Activated gamma-delta T cell (primary cell): ENCODE results near the gene PRELID2.

Experiments
- DNase-seq: peaks from one replicate; lab custom pipeline; 2025; lab: John Stamatoyannopoulos, UW

The PRELID2 gene

DNA sequence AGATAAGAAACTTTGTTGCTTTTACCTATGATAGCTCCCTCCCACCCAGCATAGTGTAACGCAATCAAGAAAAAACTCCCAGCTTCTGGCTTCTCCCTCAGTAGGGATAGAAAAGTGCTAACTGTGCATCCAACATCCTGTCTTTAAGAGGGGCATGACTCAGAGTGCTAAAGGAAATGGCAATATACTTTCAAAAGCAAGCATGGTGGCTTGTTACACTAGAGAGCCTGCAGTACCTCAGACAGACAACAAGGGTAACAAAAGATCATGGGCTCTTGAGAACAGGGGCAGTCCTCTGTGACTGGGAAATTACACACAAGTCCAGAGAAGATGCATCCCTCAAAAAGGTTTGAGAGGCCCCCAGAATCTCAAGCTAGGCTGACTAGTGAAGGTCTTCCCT is 37.8 kb downstream of the PRELID2 start:
- DNase-seq = no peak

DNA sequence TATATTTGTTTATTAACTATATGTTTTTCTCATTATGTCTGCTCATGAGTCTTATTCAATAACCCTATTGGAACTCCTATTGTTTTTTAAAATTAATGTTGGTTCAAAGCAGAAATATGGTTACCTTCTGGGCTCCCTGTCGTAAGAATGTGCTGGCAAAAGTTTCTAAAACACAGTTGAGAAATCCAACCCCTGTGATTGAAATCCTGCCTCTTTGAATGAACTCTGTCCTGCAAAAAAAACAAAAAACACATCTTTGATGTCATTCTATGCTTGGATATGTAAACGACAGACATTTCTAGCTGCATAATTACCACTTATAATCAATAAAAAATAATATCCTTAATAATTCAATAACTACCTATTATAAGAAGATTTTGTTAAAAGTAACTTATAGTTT is 38.8 kb downstream of the PRELID2 start:
- no peak for DNase-seq

DNA sequence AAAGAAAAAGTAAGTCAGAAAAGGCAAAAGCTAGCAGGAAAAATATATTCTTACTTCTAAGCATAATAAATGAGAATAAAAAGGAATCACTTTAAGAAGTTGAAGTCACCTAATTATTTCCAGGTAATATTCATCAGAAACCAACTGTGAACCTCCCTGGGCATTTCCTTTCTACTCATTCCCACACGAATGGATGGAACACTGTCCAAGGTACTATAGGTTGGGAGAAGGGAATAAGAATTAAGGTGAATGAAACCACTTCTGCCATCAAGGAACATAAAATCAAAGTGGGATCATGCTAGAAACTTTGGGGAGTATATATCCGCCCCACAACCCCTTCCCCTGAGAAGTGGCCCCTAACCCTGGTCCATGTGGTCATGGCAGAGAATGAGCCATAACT is 41.6 kb downstream of the PRELID2 start:
- DNase-seq = no peak

DNA sequence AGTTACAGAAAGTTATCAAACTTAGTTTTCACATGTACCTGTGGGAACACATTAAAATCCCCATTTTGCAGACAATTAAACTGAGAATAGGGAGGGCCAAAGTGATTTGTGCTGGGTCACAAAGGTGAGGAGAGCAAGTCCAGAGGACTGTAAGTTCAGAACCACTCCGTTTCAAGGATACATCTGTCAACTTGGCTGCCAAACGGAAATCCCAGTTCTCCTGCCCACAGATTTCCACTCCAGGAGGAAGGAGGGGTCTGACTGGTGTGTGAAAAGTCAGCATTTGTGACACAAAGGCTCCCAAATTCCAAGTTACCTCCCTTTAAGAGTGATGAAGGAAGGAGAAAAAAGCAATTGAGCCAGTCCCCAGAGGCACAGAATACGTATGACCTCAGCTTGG is 42.3 kb downstream of the PRELID2 start:
- DNase-seq = no peak

DNA sequence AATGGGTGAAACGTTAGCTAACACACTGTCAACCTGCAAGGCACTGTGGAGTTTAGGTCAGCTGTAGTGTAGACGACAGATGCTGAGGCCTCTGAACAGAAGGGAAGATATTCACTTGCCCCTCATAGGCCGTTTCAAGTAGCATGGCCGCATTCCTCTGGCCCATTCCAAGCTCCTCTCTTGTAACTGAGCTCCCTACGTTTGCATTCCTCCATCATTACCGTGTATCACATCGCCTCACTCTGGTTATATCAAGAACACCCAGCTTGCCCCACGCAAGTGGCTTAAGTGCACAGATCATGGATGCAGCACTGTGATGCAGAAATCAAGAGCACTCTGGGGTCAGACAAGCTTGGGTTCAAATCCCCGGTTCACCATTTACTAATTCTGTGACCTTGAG is 43.3 kb downstream of the PRELID2 start:
- no peak for DNase-seq

DNA sequence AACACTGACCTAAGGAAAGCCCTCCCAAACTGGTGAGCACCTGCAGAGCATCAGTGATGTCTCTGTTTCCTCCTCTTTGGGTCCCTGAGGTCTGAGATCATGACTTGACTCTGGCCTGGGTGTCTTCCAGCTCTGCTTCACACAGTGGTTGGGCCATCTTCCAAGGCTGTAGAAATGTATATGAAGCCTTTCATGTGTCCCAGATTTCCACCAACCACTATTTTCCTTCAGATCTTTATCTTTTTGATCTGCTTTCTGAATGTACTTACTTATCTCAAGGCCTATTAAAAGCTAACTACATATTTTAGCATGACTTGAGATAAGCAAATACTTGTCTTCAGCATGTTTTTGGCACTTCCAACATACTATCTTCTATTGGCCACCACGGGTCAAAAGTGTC is 47.1 kb downstream of the PRELID2 start:
- no peak for DNase-seq

DNA sequence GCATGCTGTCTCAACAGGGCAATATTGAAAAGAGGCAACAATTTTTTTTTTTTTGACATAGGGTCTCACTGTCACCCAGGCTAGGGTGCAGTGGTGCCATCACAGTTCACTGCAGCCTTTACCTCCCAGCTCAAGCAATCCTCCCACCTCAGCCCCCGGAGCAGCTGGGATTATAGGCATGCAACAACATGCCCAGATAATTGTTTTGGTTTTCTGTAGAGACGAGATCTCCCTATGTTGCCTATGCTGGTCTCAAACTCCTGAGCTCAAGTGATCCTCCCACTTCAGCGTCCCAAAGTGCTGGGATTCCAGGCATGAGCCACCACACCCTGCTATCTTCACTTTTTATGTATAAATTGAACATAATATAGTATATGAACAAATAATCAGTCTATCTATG is 47.6 kb downstream of the PRELID2 start:
- DNase-seq = no peak

DNA sequence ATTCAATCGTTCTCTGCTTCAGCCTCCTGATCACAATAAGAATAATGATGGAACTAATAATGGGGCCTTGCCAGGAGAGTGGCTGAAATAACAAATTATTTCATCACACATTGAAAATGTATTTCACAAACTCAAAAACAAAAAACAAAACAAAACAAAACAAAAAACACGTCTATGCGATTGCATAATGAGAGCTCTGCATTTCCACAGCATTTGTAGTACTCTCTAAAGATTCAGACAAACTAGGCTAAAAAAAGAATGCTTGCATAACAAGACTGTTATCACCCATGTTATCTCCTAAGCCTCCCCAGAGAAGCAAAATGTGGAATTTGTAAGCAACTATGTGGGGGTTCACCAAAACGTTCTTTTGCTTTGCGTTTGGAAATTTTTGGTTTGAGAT is 48.1 kb downstream of the PRELID2 start:
- no peak for DNase-seq

DNA sequence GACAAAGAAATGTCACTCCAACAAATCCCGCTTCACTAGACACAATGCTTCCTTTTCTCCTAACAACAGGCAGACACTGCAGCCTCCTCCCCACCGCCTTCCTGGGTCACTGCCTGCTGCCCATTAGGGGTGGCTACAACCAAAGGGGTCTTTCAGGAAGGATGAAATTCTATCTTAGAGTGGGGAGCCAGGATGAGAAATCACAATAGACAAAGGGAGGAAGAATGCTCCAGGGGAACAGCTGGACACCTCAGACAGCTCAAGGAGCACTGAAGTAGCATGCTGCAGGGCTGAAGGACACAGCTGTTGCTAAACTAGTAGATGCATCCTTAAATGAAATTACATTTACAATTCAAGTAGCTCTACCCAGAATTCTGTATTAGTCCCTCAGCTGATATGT is 54.2 kb downstream of the PRELID2 start:
- no peak for DNase-seq

DNA sequence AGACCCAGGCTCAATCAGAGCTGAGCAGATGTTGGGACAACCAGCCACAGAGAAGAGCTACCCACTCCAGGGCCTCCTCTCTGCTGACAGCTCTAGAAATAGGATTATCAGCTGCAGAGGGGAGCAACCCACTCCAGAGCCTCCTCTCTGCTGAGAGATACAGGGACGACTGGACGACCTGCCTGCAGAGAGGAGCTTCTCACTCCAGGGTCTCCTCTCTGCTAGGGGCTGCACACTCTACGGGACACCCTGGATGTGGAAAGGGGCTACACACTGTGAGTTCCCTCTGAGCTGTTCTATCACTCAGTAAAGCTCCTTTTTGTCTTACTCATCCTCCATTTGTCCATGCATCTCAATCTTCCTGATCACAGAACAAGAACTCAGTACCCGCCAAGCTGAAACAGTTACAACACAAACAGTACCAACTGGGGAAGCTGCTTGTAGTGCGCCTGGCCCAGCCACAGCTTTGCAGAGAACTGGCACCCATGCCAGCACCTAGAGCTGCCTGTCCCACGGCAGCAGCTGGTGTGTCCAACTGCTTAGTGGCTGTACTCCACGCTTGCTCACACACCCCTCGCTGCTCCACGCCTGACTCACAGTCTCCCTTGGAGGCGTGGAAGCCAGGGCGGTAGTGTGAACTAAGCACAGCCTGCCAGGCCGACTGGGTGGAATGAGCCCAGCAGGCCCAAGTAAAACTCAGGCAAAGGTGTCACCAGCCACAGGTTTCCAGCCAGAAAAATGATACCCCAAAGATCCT is 56.8 kb downstream of the PRELID2 start:
- DNase-seq = no peak

DNA sequence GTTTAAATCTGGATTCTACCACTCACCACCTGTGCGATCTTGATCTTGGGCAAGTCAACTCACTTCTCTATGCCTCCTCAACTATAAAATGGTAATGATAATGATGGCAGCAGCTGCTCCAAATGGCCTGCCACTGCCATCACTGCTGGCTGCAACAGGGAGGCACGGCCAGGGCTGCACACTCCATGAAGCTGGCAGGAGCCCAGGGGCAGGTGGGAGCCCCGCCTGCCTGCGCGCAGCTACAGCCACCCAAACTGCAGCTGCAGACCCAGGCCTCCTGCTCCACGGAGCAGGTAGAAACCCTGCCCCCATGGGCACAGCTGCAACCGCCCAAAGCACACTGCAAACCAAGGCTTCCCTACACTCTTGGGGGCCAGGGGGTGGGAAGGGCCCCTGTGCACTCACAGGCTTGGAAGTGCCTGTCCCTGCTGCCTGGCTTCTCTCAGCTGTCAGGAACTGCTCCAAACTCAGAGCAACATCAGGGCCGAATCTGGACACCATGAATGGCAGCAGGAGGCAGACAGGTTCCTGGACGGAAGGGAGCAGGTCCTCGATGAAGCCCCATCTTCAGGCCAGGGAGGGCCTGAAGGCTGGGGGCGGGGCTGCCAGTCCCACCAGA is 57.6 kb downstream of the PRELID2 start:
- DNase-seq = no peak

DNA sequence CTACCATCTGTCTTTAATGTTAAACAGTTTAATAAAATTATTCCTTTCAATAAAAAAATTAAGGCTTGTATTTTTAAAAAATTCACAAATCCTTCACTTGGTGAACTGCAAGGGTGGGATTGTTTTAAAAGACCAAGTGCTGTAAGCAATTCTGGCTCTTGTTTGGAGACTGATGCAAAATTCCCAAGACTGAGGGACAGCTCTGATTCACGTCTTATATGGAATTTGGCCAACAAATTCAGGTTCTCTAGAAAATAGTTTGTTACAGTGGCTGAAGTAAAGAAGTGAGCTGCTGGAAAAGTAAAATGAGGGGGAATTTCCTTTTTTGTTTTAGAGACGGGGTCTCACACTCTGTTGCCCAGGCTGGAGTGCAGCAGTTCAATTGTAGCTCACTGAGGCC is 58.3 kb downstream of the PRELID2 start:
- no peak for DNase-seq

DNA sequence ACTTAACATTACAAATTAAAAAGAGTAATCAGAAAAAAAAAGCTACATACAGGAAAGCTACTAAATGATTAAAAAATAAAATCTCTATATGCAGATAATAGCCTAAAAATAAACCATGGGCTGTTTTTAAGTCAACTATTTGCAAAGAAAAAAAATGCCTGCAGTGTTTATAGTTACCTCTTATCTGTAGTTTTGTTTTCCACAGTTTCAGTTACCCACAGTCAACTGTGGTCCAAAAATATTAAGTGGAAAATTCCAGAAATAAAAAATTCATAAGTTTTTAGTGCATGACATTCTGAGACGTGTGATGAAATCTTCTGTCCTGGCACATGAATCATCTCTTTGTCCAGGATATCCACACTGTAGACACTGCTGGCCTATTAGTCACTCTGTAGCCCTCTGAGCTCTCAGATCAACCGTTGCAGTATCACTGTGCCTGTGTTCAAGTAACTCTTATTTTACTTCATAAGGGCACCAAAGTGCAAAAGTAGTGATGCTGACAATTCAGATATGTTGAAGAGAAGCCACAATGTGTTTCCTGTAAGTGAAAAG is 59.2 kb downstream of the PRELID2 start:
- no peak for DNase-seq

DNA sequence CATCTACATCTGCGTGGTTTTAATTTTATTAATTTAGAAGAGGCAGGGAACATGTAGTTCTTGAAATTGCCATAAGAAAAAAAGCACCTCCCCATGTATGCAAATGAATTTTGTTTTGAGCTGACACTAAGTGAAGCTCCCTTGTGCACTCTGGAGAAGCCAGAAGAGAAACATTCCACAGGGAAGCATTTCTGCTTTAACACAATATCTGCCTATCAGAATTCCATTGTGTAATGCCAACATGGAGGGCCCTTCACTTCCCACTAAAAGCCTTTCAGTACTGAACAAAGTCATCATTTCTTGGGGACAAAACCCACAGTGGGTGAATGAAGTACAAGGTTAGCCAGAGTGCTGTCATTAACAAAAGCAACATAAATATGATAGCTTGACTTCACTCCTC is 59.7 kb downstream of the PRELID2 start:
- no peak for DNase-seq

DNA sequence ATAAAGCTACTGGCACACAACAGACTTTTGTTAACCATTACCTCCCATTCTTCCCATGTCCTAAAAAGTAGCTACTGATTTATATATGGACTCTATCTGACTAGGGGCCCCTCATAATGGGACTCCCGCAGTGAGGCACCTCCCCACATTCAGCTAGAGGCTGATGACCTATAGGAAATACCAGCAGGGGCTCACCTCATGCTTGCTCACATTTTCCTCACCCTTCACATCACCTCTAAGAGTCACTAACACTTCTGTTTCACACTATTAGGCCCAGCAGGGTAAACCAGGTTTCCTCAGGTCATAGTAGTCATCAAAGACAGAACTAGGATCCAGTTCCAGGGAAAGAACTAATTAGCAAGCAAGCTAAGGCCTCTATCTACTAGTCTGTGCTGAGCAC is 60.7 kb downstream of the PRELID2 start:
- no peak for DNase-seq

DNA sequence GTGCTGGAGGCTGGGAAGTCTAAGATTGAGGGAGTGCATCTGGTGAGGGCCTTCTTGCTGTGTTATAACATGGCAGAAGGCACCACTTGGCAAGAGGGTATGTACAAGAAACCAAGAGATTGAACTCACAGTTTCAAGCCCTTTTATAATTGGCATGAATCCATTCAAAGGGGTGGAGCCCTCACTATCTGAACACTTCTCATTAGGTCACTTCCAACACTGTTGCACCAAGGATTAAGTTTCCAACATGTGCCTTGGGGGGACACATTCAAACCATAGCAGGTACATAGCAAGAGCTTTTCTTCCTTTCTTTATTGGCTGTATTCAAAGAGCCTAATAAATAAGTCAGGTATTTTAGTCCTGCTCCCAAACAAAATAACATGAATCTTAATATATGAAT is 62.7 kb downstream of the PRELID2 start:
- no peak for DNase-seq

DNA sequence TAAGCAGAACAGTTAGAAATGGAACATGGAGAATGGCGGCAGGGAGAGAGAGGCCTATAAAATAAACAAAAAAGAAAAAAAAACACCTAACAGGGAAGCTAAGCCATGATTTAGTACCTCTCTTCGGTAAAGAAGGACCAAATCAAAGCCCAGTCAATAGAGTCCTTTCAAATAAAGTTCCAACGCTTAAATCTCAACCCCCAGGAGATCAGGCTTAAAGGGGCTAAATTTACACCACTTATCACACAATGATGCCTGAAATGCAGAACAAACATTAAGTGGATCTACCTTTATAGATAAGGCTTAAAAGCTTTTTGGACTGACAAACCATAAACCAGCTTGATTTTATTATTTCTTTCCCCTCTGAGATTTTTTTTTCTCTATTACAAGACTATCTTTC is 66.3 kb downstream of the PRELID2 start:
- no peak for DNase-seq

DNA sequence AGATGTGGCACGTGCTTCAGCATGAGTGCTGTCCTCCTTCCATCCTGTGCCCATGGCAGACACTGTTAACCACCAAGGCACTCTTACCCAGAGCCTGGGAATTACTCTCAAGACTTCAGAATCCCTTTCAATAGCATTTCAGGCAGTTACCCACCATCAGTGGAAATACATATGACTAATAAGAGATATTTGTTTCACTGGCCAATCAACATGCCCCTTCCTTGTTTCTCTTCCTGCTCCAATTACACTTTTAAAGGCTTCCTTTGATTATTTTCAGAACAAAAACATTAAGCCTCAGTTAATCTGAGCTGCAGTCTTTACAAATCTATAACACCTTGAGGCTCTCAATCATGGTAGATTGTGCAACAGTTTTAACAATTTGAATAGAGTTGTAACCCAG is 70.8 kb downstream of the PRELID2 start:
- DNase-seq = no peak

DNA sequence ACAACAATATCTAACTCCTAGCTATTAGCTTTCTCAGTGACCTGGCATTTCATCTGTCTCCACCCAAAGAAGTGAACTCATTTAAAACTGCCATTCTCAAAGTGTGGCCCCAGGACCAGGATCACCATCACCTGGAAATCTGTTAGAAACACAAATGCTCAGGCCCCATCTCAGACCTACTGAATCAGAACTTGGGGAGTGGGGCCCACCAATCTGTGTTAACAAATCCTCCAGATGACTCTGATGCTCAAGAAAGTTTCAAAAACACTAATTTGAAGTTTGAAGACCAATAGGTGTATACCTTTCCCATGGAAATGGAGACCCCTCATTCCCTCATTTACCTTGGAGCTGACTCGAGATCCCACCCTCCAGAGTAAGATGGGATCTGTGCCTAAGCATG is 72.3 kb downstream of the PRELID2 start:
- DNase-seq = no peak

DNA sequence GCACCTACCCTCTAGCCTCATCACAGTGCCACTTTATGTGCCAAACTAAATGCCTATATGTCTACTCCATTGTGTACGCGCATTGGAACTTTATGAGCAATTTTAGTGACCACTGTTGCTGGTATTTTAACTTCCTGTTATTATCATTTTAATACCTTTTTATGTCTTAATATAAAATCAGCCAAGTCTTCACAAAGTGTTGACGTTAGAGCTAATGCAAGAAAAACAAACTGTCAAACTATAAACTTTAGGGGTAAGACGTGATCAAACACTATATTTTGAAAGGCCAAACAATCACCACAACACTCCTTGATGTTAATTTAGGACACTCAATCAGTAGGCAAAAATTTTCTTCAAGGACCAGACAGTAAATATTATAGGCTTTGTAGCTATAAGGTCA is 73.9 kb downstream of the PRELID2 start:
- no peak for DNase-seq

DNA sequence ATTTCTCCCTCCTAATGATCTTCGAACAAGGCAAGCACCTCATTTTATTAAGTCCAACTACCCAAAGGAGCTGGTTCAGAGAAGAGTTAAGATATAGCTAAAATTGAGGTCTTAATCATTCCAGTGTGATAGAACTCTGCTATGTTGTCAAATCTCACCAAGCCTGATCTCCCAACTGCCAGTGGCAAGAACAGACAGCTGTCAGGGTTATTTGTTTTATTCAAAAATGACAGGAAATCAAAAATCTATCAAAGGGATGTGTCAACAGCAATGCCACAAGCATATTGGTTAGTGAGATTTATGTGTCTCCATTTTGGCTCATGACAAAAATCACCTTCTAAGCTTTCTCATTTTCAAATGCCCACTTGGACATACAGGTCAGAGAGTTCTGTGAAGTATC is 74.5 kb downstream of the PRELID2 start:
- DNase-seq = no peak

DNA sequence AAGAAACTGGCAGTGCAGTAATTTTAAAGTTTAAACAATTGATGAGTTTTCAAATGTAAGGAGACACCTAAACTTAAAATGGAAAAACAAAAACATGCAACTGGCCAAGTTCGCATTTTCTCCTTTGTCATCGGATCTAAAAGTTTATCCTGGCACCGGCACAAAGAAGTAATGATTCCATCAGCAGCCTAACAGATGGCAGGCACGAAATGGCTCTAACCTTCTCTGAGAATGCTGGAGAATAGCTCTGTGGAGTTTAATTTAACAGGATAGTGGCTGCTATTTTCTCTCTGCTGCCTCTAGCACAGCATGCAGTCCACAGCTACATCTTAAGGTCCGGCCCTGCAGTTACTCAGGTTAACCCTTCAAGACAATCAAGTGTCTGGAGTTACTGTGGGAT is 82.2 kb downstream of the PRELID2 start:
- no peak for DNase-seq

DNA sequence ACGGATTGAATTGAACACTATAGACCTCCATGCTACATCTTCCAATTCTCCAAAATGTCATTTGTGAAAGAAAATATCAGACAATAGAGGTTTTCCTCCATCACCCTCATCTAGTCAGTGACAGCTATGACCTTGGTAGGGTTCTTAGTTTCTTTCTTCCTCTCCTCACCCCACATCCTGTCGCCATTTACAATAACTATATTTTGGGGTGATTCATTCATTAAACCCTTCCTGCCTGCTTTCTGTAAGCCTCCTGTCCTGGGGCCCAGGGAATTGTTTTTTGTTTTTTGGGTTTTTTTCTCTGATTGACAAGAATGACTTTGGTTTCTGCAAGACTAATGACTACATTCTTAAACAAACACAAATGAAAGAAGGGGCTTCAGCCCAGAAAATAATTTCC is 82.6 kb downstream of the PRELID2 start:
- DNase-seq = no peak

DNA sequence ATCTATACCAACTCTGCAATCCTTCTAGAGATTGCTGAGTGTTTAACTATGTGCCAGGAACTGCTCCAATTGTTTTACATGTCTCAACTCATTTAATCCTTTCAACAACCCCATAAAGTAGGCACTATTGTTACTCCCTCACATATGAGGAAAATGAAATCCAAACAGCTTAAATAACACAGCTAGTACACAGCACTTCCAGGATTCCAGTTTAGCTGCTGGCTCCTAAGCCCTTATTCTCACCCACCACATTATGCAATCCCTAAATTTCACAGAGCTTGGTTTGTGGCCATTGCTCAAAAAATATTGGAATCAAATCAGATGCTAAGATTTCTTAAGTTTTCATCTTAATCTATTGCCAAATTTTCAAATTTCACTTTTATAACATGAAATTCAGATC is 84.9 kb downstream of the PRELID2 start:
- no peak for DNase-seq
